OCI-LY1 (cell line): ENCODE data around the gene GIMAP6.

Source experiments
- H2AFZ ChIP-seq: fragments of 200-600 bp; sonication (generic), shearing (Covaris generic); 2 replicates; pipeline ENCODE4 v1.6.0; 2014; ENCODE audit warnings: antibody characterized with exemption, mild to moderate bottlenecking, low read length
- H3F3A ChIP-seq: fragments of 200-600 bp; sonication (generic), shearing (Covaris generic); 2 replicates; pipeline ENCODE4 v1.6.0; 2014; ENCODE audit warnings: mild to moderate bottlenecking, antibody characterized with exemption, low read length, moderate library complexity; ENCODE audit not compliant: insufficient read depth
- H3K27ac ChIP-seq: fragments of 200-600 bp; sonication (generic); 2 replicates; pipeline ENCODE4 v1.5.1; 2014; ENCODE audit warnings: low read length, mixed run types, mild to moderate bottlenecking, low read depth; ENCODE audit not compliant: poor library complexity, severe bottlenecking
- H3K27me3 ChIP-seq: fragments of 200-600 bp; sonication (generic); 2 replicates; pipeline ENCODE4 v1.6.0; 2014; ENCODE audit warnings: antibody characterized with exemption, mild to moderate bottlenecking, low read length, moderate library complexity; ENCODE audit not compliant: insufficient read depth
- H3K36me3 ChIP-seq: fragments of 200-600 bp; sonication (generic); 2 replicates; pipeline ENCODE4 v1.6.1; 2014; ENCODE audit warnings: mild to moderate bottlenecking, antibody characterized with exemption, low read length, moderate library complexity, mixed read lengths; ENCODE audit not compliant: insufficient read depth
- H3K4me1 ChIP-seq: fragments of 200-600 bp; sonication (generic); 2 replicates; pipeline ENCODE4 v1.5.1; 2014; ENCODE audit warnings: mild to moderate bottlenecking, low read length, moderate library complexity; ENCODE audit not compliant: insufficient read depth, severe bottlenecking
- H3K4me2 ChIP-seq: fragments of 200-600 bp; sonication (generic), shearing (Covaris generic); 2 replicates; pipeline ENCODE4 v1.6.1; 2014; ENCODE audit warnings: low read length
- H3K4me3 ChIP-seq: fragments of 200-600 bp; sonication (generic); 2 replicates; pipeline ENCODE4 v1.5.1; 2014; ENCODE audit warnings: low read length, low read depth, mild to moderate bottlenecking, mixed read lengths; ENCODE audit not compliant: poor library complexity, severe bottlenecking
- H3K79me2 ChIP-seq: fragments of 200-600 bp; shearing (Covaris generic); 2 replicates; pipeline ENCODE4 v1.6.1; 2016; ENCODE audit warnings: mixed run types, low read length, mixed read lengths; ENCODE audit not compliant: insufficient read depth
- H3K9ac ChIP-seq: fragments of 200-600 bp; sonication (generic), shearing (Covaris generic); 2 replicates; pipeline ENCODE4 v1.6.1; 2014; ENCODE audit warnings: mild to moderate bottlenecking, low read length, mixed read lengths
- H3K9me2 ChIP-seq: fragments of 200-600 bp; sonication (generic), shearing (Covaris generic); 2 replicates; pipeline ENCODE4 v1.6.1; 2014; ENCODE audit warnings: low read depth, mild to moderate bottlenecking, low read length, mixed read lengths
- H3K9me3 ChIP-seq: fragments of 200-600 bp; shearing (Covaris generic); 2 replicates; pipeline ENCODE4 v1.6.1; 2014; ENCODE audit warnings: low read length, mixed read lengths
- H4K20me1 ChIP-seq: fragments of 200-600 bp; sonication (generic), shearing (Covaris generic); 2 replicates; pipeline ENCODE4 v1.6.0; 2016; ENCODE audit warnings: mild to moderate bottlenecking, low read length; ENCODE audit not compliant: insufficient read depth
- EZH2 ChIP-seq: fragments of 200-600 bp; sonication (generic), shearing (Covaris generic); IDR thresholded peaks from 2 replicates; pipeline ENCODE4 v1.8.0; 2017; ENCODE audit warnings: borderline replicate concordance, mixed run types, mild to moderate bottlenecking, antibody characterized with exemption, low read length, moderate library complexity, mixed read lengths
- TF ChIP-seq, protein P1 (sequence below): fragments of 200-600 bp; sonication (generic), shearing (Covaris generic); IDR thresholded peaks from 2 replicates; pipeline ENCODE4 v1.5.1; 2017; ENCODE audit warnings: mild to moderate bottlenecking, antibody characterized with exemption, low read length, moderate library complexity, mixed read lengths

Gene GIMAP6

DNA sequence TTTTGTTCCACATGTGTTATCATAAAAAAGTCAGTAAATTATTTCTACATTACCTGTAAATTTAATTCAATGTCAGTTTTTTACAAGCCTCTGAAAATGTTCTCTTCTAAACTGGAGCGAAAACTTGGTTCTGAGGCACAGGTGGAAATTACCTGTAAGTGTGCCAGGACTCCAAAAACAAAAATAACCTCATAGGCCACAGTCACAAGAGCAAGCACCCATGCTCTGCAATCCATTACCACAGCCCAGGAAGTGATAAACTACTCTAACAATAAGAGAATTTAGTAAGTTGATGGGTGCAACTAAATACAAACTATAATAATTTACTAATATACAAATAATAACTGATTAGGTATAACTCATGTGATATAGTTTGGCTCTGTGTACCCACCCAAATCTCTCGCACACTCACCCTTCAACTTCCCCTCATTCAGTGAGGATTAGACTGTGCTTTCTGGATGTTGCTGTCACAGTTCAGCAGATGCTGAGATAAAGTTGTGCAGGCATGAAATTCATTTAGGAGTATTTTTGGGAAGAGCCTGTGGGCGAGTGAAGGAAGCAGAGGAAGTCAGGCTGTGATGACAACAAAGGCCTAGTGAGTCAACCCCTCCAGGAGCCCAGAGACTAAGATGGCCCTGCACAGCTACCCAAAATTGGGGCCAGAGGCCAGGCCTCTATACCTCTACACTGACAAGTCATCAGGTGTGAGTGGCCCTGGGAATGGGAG lies 16.3 kb upstream of the GIMAP6 start:
- TF ChIP-seq EZH2 = no peak
- TF ChIP-seq, protein P1, sequence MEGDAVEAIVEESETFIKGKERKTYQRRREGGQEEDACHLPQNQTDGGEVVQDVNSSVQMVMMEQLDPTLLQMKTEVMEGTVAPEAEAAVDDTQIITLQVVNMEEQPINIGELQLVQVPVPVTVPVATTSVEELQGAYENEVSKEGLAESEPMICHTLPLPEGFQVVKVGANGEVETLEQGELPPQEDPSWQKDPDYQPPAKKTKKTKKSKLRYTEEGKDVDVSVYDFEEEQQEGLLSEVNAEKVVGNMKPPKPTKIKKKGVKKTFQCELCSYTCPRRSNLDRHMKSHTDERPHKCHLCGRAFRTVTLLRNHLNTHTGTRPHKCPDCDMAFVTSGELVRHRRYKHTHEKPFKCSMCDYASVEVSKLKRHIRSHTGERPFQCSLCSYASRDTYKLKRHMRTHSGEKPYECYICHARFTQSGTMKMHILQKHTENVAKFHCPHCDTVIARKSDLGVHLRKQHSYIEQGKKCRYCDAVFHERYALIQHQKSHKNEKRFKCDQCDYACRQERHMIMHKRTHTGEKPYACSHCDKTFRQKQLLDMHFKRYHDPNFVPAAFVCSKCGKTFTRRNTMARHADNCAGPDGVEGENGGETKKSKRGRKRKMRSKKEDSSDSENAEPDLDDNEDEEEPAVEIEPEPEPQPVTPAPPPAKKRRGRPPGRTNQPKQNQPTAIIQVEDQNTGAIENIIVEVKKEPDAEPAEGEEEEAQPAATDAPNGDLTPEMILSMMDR = no peak
- no peaks in the 10 kb centered on the region for H3K36me3 ChIP-seq
- no peak overlapping the region for H2AFZ ChIP-seq
- H3K27me3 ChIP-seq = no peaks in the 10 kb centered on the region
- H3K4me1 ChIP-seq = no peaks in the 10 kb centered on the region
- H3K9me2 ChIP-seq = no peaks in the 10 kb centered on the region
- H3K4me2 ChIP-seq = no peak overlapping the region
- H3K4me3 ChIP-seq = no peak overlapping the region
- no peak overlapping the region for H3K27ac ChIP-seq
- H3K79me2 ChIP-seq = no peaks in the 10 kb centered on the region
- no peaks in the 10 kb centered on the region for H3F3A ChIP-seq
- no peaks in the 10 kb centered on the region for H4K20me1 ChIP-seq
- no peak overlapping the region for H3K9ac ChIP-seq
- no peaks in the 10 kb centered on the region for H3K9me3 ChIP-seq

DNA sequence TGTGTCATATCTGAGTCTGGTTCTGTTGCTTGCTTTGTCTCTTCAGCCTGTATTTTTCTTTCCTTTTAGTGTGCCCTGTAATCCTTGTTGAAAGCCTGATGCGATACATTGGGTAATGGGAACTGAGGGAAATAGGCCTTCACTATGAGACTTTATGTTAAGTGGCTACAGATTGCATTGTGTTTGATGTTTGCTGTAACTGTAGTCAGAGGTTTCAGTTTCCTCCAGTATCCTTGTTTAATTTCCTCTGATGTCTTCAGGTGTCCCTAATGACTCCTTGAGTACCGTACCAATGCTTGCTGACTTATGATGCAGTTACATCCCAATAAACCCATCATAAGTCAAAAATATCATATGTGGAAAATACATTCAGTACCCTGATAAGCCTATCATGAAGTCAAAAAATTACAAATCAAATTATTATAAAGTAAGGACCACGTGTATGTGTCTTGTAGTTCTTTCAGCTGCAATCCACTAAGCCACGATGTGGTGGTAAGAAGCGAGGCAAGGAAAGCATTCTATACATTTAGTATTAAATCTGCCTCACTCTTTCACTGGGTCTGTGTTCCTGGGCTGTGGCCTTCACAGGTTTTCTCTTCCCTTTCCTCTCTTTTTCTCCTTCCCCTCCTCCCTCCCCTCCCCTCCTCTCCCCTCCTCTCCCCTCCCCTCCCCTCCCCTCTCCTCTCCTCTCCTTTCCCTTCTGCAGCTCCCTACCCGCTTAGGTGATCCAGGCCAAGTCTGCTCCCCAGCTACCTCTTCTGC lies 13.3 kb upstream of the GIMAP6 start:
- no peaks in the 10 kb centered on the region for H4K20me1 ChIP-seq
- H3K9me3 ChIP-seq = no peaks in the 10 kb centered on the region
- no peaks in the 10 kb centered on the region for H3F3A ChIP-seq
- H3K4me3 ChIP-seq = no peak overlapping the region
- H3K27me3 ChIP-seq = no peaks in the 10 kb centered on the region; the same call in 1 of the 2 replicates
- TF ChIP-seq, protein P1 = no peak
- TF ChIP-seq EZH2 = no peak
- H3K79me2 ChIP-seq = no peaks in the 10 kb centered on the region
- H3K9ac ChIP-seq = no peak overlapping the region
- no peak overlapping the region for H3K4me2 ChIP-seq
- no peaks in the 10 kb centered on the region for H3K9me2 ChIP-seq
- no peak overlapping the region for H2AFZ ChIP-seq
- H3K4me1 ChIP-seq = no peaks in the 10 kb centered on the region
- no peak overlapping the region for H3K27ac ChIP-seq
- no peaks in the 10 kb centered on the region for H3K36me3 ChIP-seq

DNA sequence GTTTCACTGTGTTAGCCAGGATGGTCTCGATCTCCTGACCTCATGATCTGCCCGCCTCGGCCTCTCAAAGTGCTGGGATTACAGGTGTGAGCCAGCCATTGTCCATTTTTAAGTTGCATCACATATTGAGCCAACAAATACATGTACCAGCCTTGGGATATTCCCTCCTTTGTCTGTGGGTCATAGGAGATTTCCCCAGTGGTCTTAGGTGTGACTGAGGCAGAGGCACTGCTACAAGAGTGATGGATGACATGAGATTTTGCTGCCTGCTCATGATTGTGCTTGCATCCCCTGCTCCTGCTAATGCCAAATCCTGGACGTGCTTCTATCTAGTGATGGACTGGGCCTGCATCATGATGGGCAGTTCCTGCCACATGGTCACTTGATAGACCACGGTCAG lies 10.7 kb upstream of the GIMAP6 start:
- no peak for TF ChIP-seq EZH2
- TF ChIP-seq, protein P1 = no peak
- no peaks in the 10 kb centered on the region; the same call in 1 of the 2 replicates for H3K27me3 ChIP-seq
- H3K9me2 ChIP-seq = no peaks in the 10 kb centered on the region
- H3F3A ChIP-seq = no peaks in the 10 kb centered on the region
- no peak overlapping the region for H3K9ac ChIP-seq
- no peaks in the 10 kb centered on the region for H3K79me2 ChIP-seq
- H2AFZ ChIP-seq = no peak overlapping the region
- no peaks in the 10 kb centered on the region for H4K20me1 ChIP-seq
- no peaks in the 10 kb centered on the region for H3K4me1 ChIP-seq
- H3K4me2 ChIP-seq = no peak overlapping the region
- H3K36me3 ChIP-seq = no peaks in the 10 kb centered on the region
- no peaks in the 10 kb centered on the region for H3K9me3 ChIP-seq
- no peak overlapping the region for H3K27ac ChIP-seq
- H3K4me3 ChIP-seq = no peak overlapping the region
